ENCODE results near the gene ADRM1.

The ADRM1 gene

GRCh38 chr20:62274332-62274950 is 28.4 kb upstream of the ADRM1 start:
- no peak overlapping the region for H3K4me3 ChIP-seq (ENCODE audit: low read depth, low read length)
- peaks cover 33% of the 10 kb centered on the region for H3K36me3 ChIP-seq
- DNase-seq = no peak
- no peaks in the 10 kb centered on the region for H3K27me3 ChIP-seq (ENCODE audit: insufficient read depth, low read depth, severe bottlenecking)
- H3K27ac ChIP-seq = no peak overlapping the region
- no peaks in the 10 kb centered on the region for H3K9me3 ChIP-seq (ENCODE audit: severe bottlenecking)
- TF ChIP-seq, protein P1, sequence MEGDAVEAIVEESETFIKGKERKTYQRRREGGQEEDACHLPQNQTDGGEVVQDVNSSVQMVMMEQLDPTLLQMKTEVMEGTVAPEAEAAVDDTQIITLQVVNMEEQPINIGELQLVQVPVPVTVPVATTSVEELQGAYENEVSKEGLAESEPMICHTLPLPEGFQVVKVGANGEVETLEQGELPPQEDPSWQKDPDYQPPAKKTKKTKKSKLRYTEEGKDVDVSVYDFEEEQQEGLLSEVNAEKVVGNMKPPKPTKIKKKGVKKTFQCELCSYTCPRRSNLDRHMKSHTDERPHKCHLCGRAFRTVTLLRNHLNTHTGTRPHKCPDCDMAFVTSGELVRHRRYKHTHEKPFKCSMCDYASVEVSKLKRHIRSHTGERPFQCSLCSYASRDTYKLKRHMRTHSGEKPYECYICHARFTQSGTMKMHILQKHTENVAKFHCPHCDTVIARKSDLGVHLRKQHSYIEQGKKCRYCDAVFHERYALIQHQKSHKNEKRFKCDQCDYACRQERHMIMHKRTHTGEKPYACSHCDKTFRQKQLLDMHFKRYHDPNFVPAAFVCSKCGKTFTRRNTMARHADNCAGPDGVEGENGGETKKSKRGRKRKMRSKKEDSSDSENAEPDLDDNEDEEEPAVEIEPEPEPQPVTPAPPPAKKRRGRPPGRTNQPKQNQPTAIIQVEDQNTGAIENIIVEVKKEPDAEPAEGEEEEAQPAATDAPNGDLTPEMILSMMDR (IDR thresholded peaks at IDR 0.05; ENCODE audit: low read depth, low read length) = no peak

DNA sequence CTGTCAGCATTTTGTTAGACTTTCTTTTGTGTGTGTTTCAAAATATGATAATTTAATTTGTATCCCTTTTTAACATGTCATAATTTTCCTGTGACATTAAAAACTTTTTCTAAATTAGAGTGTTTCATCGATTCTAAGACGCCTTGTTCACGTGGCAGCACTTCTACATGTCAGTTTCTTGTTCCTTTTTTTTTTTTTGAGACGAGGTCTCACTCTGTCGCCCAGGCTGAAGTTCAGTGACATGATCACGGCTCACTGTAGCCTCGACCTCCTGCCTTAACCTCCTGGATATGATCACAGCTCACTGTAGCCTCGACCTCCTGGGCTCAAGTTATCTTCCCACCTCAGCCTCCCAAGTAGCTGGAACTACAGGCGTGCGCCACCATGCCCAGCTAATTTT is 27.6 kb upstream of the ADRM1 start:
- Histone ChIP-seq H3K4me3 (ENCODE audit: low read depth, low read length) (no peak overlapping the region), H3K27me3 (ENCODE audit: insufficient read depth, low read depth, severe bottlenecking) (no peaks in the 10 kb centered on the region), H3K9me3 (ENCODE audit: severe bottlenecking) (no peaks in the 10 kb centered on the region), H3K27ac (no peak overlapping the region), H3K36me3 (peaks cover 41% of the 10 kb centered on the region)
- TF ChIP-seq, protein P1 (IDR thresholded peaks at IDR 0.05; ENCODE audit: low read depth, low read length) = no peak
- DNase-seq = no peak

- Histone ChIP-seq H3K27me3 (ENCODE audit: insufficient read depth, low read depth, severe bottlenecking) (no peaks in the 10 kb centered on the region), H3K9me3 (ENCODE audit: severe bottlenecking) (no peaks in the 10 kb centered on the region), H3K4me3 (ENCODE audit: low read depth, low read length) (no peak overlapping the region), H3K36me3 (peaks cover 48% of the 10 kb centered on the region), H3K27ac (no peak overlapping the region)
- TF ChIP-seq, protein P1 (IDR thresholded peaks at IDR 0.05; ENCODE audit: low read depth, low read length) = no peak
- no peak for DNase-seq
Observed at GRCh38 chr20:62276439-62276838, 26.4 kb upstream of the ADRM1 start.

DNA sequence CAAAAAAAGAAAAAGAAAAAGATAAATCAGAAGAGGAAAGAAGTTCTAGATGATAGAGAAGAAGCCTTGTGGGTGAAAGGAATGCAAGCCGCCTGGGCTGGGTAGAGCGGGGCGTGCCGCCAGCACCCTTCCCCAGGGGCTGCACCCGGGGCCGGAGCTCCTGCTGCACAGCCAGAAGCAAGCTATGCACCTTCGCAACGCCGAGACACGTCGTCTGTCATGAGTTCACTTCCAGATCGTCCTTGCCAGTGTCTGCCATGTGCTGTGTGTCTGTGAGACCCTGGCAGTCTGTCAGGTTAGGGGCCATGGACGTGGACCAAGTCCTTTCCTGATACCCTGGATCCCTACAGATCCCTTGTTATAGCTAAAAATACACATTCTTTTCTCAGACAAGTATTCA is 25.5 kb upstream of the ADRM1 start:
- Histone ChIP-seq H3K4me3 (ENCODE audit: low read depth, low read length) (no peak overlapping the region), H3K36me3 (peaks cover 48% of the 10 kb centered on the region), H3K9me3 (ENCODE audit: severe bottlenecking) (no peaks in the 10 kb centered on the region), H3K27ac (no peak overlapping the region), H3K27me3 (ENCODE audit: insufficient read depth, low read depth, severe bottlenecking) (no peaks in the 10 kb centered on the region)
- TF ChIP-seq, protein P1 (IDR thresholded peaks at IDR 0.05; ENCODE audit: low read depth, low read length) = no peak
- no peak for DNase-seq

- Histone ChIP-seq H3K4me3 (ENCODE audit: low read depth, low read length) (no peak overlapping the region), H3K9me3 (ENCODE audit: severe bottlenecking) (no peaks in the 10 kb centered on the region), H3K27me3 (ENCODE audit: insufficient read depth, low read depth, severe bottlenecking) (no peaks in the 10 kb centered on the region), H3K27ac (no peak overlapping the region), H3K36me3 (peaks cover 49% of the 10 kb centered on the region)
- TF ChIP-seq, protein P1 (IDR thresholded peaks at IDR 0.05; ENCODE audit: low read depth, low read length) = no peak
- DNase-seq = no peak
Observed at GRCh38 chr20:62280303-62280702, 22.5 kb upstream of the ADRM1 start.

Data from WERI-Rb-1 (cell line).